Subcutaneous abdominal adipose tissue (tissue), 5 donors: Measurements from ENCODE around the gene TRAPPC3L.
A peak's percentile ranks its signal among the peaks of the same experiment; 100 is the strongest.

ENCODE experiments used
- H3K27ac ChIP-seq: one replicate; pipeline ENCODE4 v1.7.0; 2013; ENCODE audit warnings: low read depth, mild to moderate bottlenecking, inconsistent platforms, low read length, moderate library complexity
- H3K27me3 ChIP-seq, 5 donors: one replicate each; pipeline ENCODE4 v1.7.0; 2013; ENCODE audit warnings: low read length in 5 of 5, inconsistent platforms in 1 of 5; ENCODE audit not compliant: control insufficient read depth in 5 of 5, insufficient read depth in 4 of 5
- H3K36me3 ChIP-seq, 5 donors: one replicate each; pipeline ENCODE4 v1.7.0; 2013; ENCODE audit warnings: low read length in 5 of 5; ENCODE audit not compliant: control insufficient read depth in 5 of 5, insufficient read depth in 5 of 5
- H3K4me1 ChIP-seq, 5 donors: one replicate each; pipeline ENCODE4 v1.7.0; 2013; ENCODE audit warnings: low read length in 5 of 5, mild to moderate bottlenecking in 3 of 5, moderate library complexity in 1 of 5; ENCODE audit not compliant: control insufficient read depth in 5 of 5, insufficient read depth in 5 of 5
- H3K4me3 ChIP-seq, 5 donors: one replicate each; pipeline ENCODE4 v1.7.0; 2013; ENCODE audit warnings: low read length in 5 of 5, low read depth in 1 of 5
- H3K9ac ChIP-seq, 5 donors: one replicate each; pipeline ENCODE4 v1.7.0; 2013; ENCODE audit warnings: low read length in 5 of 5, mild to moderate bottlenecking in 4 of 5, moderate library complexity in 3 of 5
- H3K9me3 ChIP-seq, 5 donors: one replicate each; pipeline ENCODE4 v1.7.0; 2013; ENCODE audit warnings: low read length in 5 of 5; ENCODE audit not compliant: control insufficient read depth in 5 of 5
- donor health status: healthy.
- donor health status: healthy.
- donor health status: healthy.
- donor health status: healthy.
- donor health status: healthy.

TRAPPC3L gene

GRCh38 chr6:116447496-116448011 is 97.9 kb downstream of the TRAPPC3L start:
- no peak overlapping the region for H3K9ac ChIP-seq
- H3K9me3 ChIP-seq, result no peaks in the 10 kb centered on the region
- H3K27ac ChIP-seq, result peak overlapping the region; percentile 82
- no peak overlapping the region for H3K4me3 ChIP-seq
- no peaks in the 10 kb centered on the region for H3K27me3 ChIP-seq
- no peaks in the 10 kb centered on the region for H3K36me3 ChIP-seq
- peaks cover 0 to 22% (median 17%) of the 10 kb centered on the region in 5 donors for H3K4me1 ChIP-seq

DNA sequence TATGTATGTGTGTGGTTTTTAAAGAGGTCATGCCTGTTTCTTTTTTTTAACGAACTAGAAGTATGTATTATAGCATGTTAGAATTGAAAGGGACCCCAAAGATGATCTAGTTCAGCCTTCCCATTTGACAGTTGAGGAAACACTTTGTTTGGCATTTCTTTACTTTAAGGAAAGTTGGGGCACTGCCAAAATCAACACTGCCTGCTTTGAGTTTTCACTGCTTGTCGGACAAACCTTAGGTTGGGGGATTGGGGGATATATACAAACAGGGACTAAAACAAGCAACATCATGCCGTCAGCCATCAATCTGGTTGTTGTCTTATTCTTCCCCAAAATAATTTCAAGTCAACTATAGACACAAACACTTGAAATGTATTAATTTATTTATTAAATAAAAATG is 98.4 kb downstream of the TRAPPC3L start:
- Histone ChIP-seq H3K27me3 (no peaks in the 10 kb centered on the region), H3K9ac (no peak overlapping the region), H3K4me3 (no peak overlapping the region), H3K4me1 (peaks cover 0 to 22% (median 17%) of the 10 kb centered on the region in 5 donors), H3K9me3 (no peaks in the 10 kb centered on the region), H3K36me3 (no peaks in the 10 kb centered on the region), H3K27ac (no peak overlapping the region)

DNA sequence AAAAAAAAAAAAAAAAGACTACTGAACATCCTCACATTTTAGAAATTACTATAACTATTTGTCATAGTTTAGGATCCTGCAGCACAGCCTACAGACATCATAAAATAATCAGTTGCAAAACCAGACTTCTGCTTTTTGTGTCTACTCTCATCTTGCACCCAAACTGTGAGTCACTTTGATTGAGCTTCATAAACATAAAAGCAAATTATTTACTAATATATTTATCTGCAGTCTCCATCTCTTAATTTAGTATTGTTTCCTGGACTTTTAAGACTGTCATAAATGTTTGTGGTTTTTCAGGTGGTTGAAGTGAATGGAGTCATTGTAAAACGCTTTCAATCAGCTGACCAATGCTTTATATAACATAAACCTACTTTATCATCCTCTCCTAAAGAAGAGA is 99.1 kb downstream of the TRAPPC3L start:
- Histone ChIP-seq H3K27ac (no peak overlapping the region), H3K27me3 (no peaks in the 10 kb centered on the region), H3K36me3 (no peaks in the 10 kb centered on the region), H3K9me3 (no peaks in the 10 kb centered on the region), H3K9ac (no peak overlapping the region), H3K4me1 (peaks cover 0 to 22% (median 17%) of the 10 kb centered on the region in 5 donors), H3K4me3 (no peak overlapping the region)

- Histone ChIP-seq H3K27me3 (no peaks in the 10 kb centered on the region), H3K4me3 (no peak overlapping the region), H3K36me3 (no peaks in the 10 kb centered on the region), H3K4me1 (peaks cover 0 to 21% (median 11%) of the 10 kb centered on the region in 5 donors), H3K9me3 (no peaks in the 10 kb centered on the region), H3K27ac (peak overlapping the region; percentile 6), H3K9ac (no peak overlapping the region)
Measured at GRCh38 chr6:116445102-116445501, 100.4 kb downstream of the TRAPPC3L start.
